NCI-H1694 (cell line): ENCODE data around the gene PRPF31.
"Not testable (repeated sequence)": the region's sequence is repeated elsewhere in the genome, so short reads cannot be mapped to it uniquely, and the experiment has no call there.

Experiments
- DNase-seq: peaks from one replicate; lab custom pipeline; 2025; lab: John Stamatoyannopoulos, UW

Gene PRPF31, protein sequence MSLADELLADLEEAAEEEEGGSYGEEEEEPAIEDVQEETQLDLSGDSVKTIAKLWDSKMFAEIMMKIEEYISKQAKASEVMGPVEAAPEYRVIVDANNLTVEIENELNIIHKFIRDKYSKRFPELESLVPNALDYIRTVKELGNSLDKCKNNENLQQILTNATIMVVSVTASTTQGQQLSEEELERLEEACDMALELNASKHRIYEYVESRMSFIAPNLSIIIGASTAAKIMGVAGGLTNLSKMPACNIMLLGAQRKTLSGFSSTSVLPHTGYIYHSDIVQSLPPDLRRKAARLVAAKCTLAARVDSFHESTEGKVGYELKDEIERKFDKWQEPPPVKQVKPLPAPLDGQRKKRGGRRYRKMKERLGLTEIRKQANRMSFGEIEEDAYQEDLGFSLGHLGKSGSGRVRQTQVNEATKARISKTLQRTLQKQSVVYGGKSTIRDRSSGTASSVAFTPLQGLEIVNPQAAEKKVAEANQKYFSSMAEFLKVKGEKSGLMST

DNA sequence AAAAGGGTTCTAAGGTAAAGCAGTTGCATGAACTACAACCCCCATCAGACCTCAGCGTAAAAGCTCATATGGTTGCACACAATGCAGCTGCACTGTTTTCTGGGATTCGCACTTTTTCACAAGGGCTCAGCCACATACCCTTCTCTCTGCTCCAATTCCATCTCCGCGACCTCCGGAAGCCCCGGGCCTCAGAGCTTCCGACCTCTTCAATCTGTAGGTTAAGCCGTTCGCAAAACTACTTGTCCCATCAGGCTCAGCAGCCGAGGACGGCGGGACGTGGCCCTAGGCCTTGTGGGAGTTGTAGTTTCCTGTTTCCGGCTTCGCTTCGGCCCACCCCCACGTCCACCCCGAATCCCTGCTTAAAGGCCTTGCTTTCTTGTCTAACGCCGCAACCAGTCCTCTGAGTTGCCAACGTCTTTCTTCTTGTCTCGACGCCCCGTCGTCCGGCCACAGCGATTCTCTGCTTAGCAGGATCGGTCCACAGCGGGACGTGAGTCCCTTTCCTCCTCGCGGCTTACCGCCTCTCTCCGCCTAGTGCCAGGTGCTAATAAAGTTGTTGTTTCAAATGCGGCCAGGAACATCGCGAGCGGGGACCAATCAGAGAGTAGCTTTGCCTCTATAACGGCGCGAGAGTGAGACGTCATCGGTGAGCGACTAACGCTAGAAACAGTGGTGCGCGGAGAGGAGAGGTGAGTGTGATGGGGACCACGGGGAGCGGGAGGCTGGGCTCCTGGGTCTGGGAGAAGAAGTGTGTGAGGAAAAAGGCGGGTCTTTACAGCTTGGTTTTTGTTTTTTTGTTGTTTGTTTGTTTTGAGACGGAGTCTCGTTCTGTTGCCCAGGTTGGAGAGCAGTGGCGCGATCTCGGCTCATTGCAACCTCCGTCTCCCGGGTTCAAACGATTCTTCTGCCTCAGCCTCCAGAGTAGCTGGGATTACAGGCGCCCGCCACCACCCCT lies at the start of gene PRPF31, which contains the start of gene TFPT:
Gene PRPF31 (plus strand): TSS at position 646 of the 955 bp plus-strand sequence. CDS start 2,525 bp downstream, outside the sequence.
Gene TFPT (minus strand): TSS at position 549 of the 955 bp plus-strand sequence. CDS start 388 bp downstream, at position 161.
- peak; percentile 97 for DNase-seq

DNA sequence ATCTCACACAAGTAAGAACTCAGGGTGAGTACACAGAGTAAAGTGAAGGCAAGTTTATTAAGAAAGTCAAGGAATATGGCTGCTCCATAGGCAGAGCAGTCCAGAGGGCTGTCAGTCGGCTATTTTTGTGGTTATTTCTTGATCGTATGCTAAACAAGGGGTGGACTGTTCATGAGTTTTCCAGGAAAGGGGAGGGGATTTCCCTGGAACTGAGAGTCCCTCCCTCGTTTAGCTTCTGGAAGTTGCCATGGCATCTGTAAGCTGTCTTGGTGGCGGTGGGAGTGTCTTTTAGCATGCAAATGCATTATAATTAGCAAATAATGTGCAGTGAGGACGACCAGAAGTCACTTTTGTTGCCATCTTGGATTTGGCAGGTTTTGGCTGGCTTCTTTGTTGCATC lies 46.1 kb upstream of the PRPF31 start:
- DNase-seq = no peak

DNA sequence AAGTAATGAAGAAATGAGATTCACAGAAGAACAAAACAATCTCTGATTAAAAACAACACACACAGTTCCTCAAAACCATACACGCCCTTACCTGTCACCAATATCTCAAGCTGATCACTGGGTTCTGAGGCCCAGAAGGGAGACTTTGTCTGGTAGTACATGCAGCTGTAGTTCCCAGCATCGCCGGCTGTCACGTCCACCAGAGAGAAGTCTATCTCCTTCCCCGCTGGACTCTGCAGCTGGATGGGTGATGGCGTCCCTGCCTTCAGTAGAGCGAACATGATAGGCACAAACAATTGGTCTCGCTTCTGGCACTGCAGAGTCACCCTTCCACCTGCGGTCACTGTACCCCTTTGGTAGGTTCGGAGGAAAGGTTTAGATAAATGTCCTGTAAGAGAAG lies 41.7 kb upstream of the PRPF31 start:
- no peak for DNase-seq

DNA sequence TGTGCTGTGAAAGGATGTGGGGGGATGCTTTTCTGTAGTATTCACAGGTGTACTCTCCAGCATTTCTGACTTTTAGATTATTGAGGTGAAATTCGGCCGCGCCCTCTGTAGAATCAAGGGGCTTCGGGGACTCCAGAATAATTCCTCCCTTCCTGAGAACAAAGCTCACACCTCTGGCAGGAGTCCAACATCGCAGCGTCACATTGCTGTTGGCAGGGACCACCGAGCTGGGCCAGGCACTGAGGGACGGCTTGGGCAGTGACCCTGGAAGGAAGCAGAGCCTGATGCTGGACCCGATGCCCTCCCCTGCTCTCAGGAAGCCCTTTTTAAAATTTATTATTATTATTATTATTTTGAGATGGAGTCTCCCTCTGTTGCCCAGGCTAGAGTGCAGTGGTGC lies 40.7 kb upstream of the PRPF31 start:
- DNase-seq = no peak

DNA sequence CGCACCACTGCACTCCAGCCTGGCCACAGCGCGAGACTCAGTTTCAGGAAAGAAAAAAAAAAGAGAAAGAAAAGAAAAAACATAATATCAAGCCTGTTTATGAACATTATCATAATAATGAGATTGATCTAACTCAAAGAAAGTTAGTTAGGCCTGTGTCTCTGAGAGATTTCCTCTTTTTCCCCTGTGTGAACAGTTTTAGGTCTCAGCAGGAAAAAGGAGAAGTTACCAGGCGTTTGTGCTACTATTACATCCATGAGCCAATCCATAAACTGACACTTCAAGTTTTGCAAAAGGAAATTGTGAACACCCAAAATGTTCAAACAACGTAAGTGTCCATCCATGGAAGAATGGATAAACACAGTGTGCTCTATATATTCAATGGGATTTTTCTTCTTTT lies 38.2 kb upstream of the PRPF31 start:
- no peak for DNase-seq

DNA sequence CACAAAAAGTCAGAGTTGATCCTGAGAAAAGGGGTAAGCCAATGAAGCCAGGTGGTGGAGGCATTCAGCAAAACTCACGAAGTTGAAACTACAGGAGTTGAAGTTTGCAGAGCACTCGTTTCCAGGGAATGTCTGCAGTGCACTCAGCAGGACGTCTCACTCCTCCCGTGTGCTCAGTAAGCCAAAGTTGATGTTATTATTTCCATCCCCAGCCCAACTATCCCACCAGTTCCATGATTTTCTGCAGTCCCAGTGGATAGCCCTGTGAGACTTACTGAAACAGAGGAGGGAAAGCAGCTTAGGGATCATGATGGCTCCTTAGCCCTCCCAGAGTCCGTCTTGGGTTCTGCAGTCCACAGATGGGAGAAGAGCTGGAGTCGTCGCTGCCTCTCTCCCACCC lies 34.5 kb upstream of the PRPF31 start, which contains the start of gene TARM1:
Gene TARM1 (minus strand): TSS at position 334 of the 400 bp plus-strand sequence. CDS start 25 bp downstream, at position 309.
- DNase-seq = no peak

DNA sequence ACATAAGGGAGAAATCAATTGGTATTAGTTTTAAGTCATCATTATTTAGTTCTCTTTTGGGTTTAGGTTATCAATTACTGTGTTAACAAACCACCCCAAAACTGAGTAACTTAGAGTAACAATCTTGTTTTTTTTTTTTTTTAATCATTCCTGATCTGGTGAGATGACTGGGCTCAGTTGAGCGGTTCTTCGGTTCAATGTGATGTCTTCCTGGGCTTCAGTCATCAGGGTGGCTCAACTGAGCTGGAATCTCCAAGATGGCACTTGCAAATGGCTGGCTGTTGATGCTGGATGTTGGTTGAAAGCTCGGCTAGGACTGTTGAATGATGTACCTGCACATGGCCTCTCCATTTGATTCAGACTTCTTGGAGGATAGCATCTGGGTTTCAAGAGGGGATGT lies 31.1 kb upstream of the PRPF31 start:
- no peak for DNase-seq

DNA sequence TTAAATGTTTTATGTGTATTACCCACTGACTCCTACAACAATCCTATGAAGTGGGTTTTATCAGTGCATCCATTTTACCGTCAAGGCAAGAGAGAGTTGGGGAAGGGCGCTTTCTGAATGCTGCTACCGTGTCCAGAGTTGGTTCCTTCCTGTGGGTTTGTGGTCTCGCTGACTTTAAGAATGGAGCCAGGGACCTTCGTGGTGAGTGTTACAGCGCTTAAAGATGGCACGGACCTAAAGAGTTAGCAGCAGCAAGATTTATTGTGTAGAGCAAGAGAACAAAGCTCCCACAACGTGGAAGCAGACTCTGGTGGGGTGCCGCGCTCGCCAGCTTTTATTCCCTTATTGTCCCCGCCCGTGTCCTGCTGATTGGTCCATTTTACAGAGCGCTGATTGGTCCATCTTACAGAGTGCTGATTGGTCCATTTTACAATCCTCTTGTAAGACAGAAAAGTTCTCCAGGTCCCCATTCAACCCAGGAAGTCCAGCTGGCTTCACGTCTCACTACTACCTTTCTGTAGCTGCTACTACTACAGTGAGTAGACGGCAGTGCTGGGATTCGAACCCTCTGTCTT lies 21.0 kb upstream of the PRPF31 start:
- DNase-seq = no peak

DNA sequence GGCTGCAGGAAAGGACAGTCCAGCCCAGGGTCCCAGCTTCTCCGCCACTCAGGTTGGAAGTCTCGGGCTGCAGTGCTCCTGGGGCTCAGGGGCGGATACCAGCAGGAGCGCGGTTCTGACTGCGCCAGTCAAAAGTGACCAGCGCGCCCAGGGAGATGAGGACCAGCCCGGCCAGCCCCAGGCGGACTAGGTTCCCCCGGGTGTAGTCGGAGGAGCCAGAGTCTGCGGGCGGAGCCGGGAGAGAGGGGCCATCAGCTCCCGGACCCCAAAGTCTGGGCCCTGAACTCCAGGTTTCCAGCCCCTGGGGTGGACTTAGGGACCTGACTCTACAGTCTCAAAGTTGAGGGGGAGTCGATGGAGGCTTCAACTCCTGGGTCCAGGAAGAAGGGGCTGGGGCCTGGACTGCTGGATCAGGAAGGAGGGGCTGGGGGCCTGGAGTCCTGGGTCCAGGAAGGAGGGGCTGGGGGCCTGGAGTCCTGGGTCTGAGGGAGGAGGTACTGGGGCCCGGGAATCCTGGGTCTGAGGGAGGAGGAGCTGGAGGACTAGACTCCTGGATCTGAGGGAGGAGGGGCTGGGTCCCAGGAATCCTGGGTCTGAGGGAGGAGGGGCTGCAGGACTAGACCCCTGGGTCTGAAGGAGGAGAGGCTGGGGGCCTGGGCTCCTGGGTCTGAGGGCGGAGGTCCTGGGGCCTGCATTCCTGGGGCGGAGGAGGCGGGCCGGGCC lies 20.3 kb upstream of the PRPF31 start:
- DNase-seq = no peak

DNA sequence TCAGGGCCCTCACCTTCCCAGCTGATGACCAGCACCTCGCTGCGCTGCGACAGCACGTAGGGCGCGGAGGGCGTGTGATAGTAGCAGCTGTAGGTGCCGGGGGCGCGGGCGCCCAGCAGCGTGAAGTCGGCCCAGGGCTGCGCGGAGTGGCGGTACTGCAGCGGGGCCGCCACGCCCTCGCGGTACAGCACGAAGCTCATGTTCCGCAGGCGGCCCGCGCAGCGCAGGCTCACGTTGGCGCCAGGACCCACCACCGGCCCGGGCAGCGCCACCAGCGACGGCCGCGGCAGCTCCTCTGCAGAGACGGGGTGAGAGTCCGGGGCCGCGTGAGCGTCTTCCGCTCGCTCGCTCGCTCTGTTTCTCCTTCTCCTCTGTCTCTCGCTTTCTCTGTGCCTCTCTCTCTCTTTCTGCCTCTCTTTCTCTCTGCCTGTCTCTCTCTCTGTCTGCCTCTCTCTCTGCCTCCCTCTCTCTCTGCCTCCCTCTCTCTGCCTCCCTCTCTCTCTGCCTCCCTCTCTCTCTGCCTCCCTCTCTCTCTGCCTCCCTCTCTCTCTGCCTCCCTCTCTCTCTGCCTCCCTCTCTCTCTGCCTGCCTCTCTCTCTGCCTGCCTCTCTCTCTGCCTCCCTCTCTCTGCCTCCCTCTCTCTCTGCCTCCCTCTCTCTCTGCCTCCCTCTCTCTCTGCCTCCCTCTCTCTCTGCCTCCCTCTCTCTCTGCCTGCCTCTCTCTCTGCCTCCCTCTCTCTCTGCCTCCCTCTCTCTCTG lies 19.5 kb upstream of the PRPF31 start:
- DNase-seq = not testable (repeated sequence)

DNA sequence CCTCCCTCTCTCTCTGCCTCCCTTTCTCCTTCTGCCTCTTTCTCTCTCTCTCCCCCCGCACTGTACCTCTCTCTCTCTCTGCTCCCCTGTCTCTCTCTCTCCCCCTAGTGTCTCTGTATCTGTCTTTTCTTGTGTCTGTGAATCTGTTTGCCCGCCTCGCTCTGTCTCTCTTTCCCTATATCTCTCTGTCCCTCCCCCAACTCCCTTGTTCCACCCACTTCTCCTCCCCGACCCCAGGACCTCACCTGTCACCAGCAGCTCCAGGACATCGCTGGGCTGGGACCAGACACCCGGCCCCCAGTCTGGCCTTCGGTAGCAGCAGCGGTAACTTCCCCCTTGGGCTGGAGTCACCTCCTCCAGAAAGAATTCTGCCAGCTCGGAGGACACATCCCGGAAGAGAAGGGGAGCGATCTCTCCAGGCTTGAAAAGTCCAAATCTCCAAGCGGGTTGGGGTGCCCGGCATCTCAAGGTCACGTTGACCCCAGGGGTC lies 18.9 kb upstream of the PRPF31 start:
- no peak for DNase-seq

DNA sequence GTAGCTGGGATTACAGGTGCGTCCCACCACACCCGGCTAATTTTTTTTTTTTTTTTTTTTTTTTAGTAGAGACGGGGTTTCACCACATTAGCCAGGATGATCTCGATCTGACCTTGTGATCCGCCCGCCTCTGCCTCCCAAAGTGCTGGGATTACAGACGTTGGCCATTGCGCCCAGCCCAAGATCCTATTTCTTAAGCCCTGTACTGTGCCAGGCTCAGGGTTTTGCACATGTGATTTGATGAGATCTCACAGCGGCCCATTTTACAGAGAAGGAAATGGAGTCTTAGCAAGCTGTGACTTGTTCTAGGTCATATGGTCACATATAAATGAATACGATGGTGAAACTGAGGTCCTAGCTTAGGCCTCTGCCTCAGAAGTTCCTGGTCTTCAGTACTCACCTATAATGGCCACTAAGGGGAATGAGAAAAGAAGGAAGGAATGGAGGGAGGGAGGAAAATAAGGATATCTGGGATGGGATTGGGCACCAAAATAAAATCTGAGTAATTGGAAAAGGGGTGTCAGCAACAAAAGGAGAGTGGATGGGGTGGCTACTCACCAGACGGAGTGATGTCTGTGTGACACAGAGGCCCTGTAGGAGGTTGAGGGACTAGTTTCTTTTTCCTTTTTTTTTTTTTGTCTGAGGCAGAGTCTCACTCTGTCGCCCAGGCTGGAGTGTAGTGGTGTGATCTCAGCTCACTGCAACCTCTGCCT lies 16.2 kb upstream of the PRPF31 start:
- no peak for DNase-seq

DNA sequence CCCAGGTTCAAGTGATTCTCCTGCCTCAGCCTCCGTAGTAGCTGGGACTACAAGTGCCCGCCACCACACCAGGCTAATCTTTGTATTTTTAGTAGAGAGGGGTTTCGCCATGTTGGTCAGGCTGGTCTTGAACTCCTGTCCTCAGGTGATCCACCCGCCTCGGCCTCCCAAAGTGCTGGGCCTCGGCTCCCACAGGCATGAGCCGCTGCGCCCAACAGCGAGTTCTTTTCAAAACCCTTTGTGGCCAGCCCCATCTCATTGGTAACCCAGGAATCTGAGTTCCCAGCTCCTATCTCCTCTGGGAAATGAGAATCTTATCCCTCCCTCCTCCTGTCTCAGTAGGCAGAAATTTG lies 15.7 kb upstream of the PRPF31 start:
- not testable (repeated sequence) for DNase-seq

DNA sequence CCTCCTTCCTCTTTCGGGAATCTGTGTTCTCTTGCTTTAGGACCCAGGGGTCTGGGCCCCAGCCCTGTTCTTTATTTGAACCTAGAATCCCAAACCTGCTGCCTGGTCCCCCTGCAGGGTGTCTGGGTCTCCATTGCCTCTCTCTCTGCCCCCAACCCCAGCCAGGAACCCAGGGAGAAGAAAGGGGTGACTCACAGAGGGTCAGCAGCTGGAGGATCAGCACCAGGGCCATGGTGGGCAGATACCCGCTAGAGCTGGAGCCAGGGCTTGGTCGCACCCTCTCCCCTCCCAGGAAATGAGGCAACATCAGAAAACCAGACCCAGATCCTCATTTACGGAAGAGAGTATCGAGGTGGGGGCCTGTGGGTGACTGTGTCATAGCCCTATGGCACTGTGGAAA lies 15.0 kb upstream of the PRPF31 start, which contains the start of gene OSCAR:
Gene OSCAR (minus strand): TSS at position 243 of the 400 bp plus-strand sequence. CDS start 11 bp downstream, at position 232.
- no peak for DNase-seq

DNA sequence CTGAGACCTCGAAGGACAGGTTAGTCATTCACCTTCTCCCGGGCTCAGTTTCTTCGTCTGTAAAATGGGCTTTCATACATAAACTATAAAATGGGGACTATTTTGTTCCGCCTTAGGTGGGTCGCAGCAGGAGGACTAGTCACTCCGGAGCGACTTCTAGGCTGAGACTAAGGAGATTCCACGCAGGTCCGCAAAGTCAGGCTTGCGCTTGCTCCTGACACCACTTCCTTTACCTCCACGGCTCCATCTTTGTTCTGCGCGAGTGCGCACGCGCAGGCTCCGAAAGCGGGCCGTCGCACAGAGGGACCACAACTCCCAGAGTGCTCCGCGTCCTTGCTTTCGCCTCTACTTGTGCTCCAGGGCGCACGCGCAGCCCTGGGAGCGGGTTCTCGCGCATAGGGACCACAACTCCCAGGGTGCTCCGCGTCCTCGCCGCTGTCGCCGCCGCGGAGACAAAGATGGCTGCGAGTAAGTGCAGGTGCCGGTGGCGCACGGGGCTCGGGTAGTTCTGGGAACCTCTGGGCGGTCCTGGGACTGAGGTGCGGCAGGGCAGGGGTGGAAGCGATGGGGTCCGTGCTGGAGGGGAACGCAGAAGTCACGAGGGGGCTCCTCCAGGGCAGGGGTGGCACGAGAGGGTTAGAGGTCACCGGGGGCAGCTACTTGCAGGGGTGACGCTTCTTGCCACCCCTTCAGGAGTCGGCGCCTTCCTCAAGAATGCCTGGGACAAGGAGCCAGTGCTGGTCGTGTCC lies 13.0 kb upstream of the PRPF31 start, which contains the start of gene NDUFA3:
Gene NDUFA3 (plus strand): TSS at position 435 of the 749 bp plus-strand sequence. CDS start 24 bp downstream, at position 459.
- peak; percentile 94 for DNase-seq

DNA sequence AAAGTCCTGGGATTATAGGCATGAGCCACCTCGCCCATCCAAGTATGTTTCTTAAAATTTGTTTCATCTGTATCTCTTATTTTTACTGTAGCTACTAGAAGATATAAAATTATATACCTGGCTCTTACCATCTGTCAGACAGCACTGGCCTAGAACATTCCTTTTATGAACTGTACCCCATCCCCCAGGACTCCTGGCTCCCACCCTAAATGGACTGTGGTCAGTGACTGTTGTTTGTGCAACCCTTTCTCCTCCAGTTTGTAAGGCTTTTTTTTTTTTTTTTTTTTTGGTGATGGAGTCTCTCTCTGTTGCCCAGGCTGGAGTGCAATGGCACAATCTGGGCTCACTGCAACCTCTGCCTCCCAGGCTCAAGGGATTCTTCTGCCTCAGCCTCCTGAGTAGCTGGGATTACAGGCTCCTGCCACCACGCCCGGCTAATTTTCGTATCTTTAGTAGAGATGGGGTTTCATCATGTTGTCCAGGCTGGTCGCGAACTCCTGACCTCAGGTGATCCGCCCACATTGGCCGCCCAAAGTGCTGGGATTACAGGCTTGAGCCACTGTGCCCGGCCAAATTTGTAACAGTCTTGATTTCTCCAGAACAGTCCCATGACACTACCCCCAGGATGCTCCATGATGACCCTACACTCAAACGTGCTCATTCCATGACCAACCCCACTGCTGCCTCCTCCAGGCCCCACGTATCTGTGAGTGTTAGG lies 10.4 kb upstream of the PRPF31 start:
- no peak for DNase-seq

DNA sequence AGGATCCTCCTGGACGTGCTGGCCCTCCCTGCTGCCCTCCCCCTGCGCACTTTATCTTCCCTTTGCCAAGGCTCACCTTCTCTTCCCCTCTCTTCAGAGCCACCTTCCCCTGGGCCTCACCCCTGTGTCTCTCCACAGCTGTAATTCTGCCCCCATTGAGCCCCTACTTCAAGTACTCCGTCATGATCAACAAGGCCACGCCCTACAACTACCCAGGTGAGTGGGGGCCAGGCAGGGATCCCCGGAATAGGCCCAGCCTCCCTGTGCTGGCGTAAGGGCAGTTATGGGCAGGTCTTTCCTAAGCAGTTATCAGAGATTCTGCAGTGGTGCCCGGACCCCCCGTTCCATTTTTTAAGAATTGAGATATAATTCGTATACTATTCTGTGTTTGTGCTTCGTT lies 9.8 kb upstream of the PRPF31 start:
- no peak for DNase-seq

DNA sequence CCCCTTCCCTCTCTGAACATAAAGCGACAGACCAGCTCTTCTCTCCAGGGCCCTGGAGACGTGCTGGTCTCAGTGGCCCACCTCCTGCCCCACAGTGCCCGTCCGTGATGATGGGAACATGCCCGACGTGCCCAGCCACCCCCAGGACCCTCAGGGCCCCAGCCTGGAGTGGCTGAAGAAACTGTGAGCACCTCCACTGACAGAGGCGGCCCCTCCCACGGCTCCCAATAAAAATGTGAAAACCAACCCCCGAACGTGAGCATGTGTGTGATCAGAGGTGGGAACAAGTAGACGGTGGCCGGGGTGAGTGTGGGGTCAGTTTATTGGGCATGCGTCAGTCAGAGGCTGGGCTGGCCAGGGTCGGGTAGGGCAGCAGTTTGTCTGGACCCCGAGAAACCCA lies 8.8 kb upstream of the PRPF31 start:
- no peak for DNase-seq
